H1 (cell line): ENCODE measurements around the gene PPARA. TPM values are rescaled to one million over a fixed set of nuclear protein-coding genes. Genes with fewer than 3 reads are reported as not detected.
A peak's percentile ranks its signal among the peaks of the same experiment; 100 is the strongest.

Source experiments
- CTCF ChIA-PET: fragments of 300-600 bp; sonication (Branson Sonifier 250); formaldehyde crosslinking; loops from one replicate; lab custom pipeline; 2021; ENCODE audit not compliant: partially characterized antibody; lab: Charles Lee
- POLR2A ChIA-PET: fragments of 300-600 bp; sonication (Branson Sonifier 250); formaldehyde crosslinking; loops from one replicate; lab custom pipeline; 2021; ENCODE audit warnings: inconsistent platforms; ENCODE audit not compliant: partially characterized antibody; lab: Charles Lee
- DNase-seq, 2 experiments: peaks; one replicate each; pipeline versions ENCODE4 v3.0.0 to v3.0.0-alpha.2; 2010 to 2022; ENCODE audit warnings: low spot score in 2 of 2, low read depth in 1 of 2, mixed read lengths in 1 of 2
- FAIRE-seq: peaks from 2 replicates; lab custom pipeline; 2011; peaks lifted over from hg19 to GRCh38; lab: Jason Lieb, UNC
- H2AFZ ChIP-seq: 2 replicates; pipeline ENCODE4 v1.8.1; 2012; ENCODE audit warnings: low read length, inconsistent platforms
- H2AK5ac ChIP-seq: 2 replicates; pipeline ENCODE4 v1.6.1; 2013; ENCODE audit warnings: low read depth, low read length
- H2BK120ac ChIP-seq: replicated peaks from 2 replicates; pipeline ENCODE3; 2013; ENCODE audit warnings: low read depth, low read length, inconsistent platforms
- H2BK12ac ChIP-seq: 2 replicates; pipeline ENCODE4 v1.6.1; 2013; ENCODE audit warnings: low read depth, low read length
- H2BK15ac ChIP-seq: 2 replicates; pipeline ENCODE4 v1.6.1; 2013; ENCODE audit warnings: low read length
- H2BK20ac ChIP-seq: 2 replicates; pipeline ENCODE4 v1.6.1; 2013; ENCODE audit warnings: low read length
- H2BK5ac ChIP-seq: 2 replicates; pipeline ENCODE4 v1.6.1; 2013; ENCODE audit warnings: low read depth, low read length
- H3K14ac ChIP-seq: 2 replicates; pipeline ENCODE4 v1.6.1; 2013; ENCODE audit warnings: inconsistent platforms; ENCODE audit not compliant: insufficient read length
- H3K18ac ChIP-seq: 2 replicates; pipeline ENCODE4 v1.6.1; 2013; ENCODE audit warnings: low read length; ENCODE audit errors: extremely low read depth
- H3K23ac ChIP-seq: 2 replicates; pipeline ENCODE4 v1.6.1; 2013; ENCODE audit warnings: inconsistent platforms; ENCODE audit not compliant: insufficient read length
- H3K23me2 ChIP-seq: 2 replicates; pipeline ENCODE4 v1.6.1; 2013; ENCODE audit warnings: low read depth, low read length
- H3K27ac ChIP-seq: 2 replicates; pipeline ENCODE4 v1.6.1; 2011; ENCODE audit warnings: low read depth, low read length, inconsistent platforms
- H3K27me3 ChIP-seq, 4 experiments: replicated peaks in 1 of 4; 1 replicate in 1 of 4; 2 replicates in 3 of 4; pipeline versions ENCODE4 v1.6.1 to v1.8.1; 2011 to 2013; ENCODE audit warnings: low read length in 3 of 4, mild to moderate bottlenecking in 3 of 4, inconsistent platforms in 2 of 4, mixed read lengths in 2 of 4, moderate library complexity in 1 of 4; ENCODE audit not compliant: control insufficient read depth in 3 of 4, insufficient read depth in 3 of 4; ENCODE audit errors: extremely low read depth in 1 of 4
- H3K36me3 ChIP-seq, 4 experiments: 2 replicates each; pipeline versions ENCODE4 v1.6.1 to v1.8.1; 2011 to 2013; ENCODE audit warnings: mild to moderate bottlenecking in 4 of 4, low read length in 3 of 4, moderate library complexity in 2 of 4, control low read depth in 1 of 4, inconsistent platforms in 1 of 4; ENCODE audit not compliant: insufficient read depth in 4 of 4, control insufficient read depth in 2 of 4
- H3K4ac ChIP-seq: replicated peaks from 2 replicates; pipeline ENCODE3; 2013; ENCODE audit warnings: low read length, low read depth, mixed read lengths, inconsistent platforms; ENCODE audit not compliant: insufficient read length
- H3K4me1 ChIP-seq, 4 experiments: replicated peaks in 1 of 4; 1 replicate in 1 of 4; 2 replicates in 3 of 4; pipeline versions ENCODE4 v1.6.1 to v1.8.1; 2011 to 2013; ENCODE audit warnings: low read length in 3 of 4, inconsistent platforms in 2 of 4, mixed read lengths in 1 of 4; ENCODE audit not compliant: insufficient read depth in 4 of 4, control insufficient read depth in 3 of 4
- H3K4me2 ChIP-seq, 2 experiments: 2 replicates each; pipeline versions ENCODE4 v1.6.1 to v1.8.1; 2011 to 2013; ENCODE audit warnings: low read depth in 2 of 2, low read length in 2 of 2, control low read depth in 1 of 2, inconsistent platforms in 1 of 2, mild to moderate bottlenecking in 1 of 2; ENCODE audit not compliant: insufficient read depth in 1 of 2
- H3K4me3 ChIP-seq, 4 experiments: fragments of 200-600, 300-600 bp in 1 of 4; sonication (generic), shearing (Covaris generic), sonication (Bioruptor Twin) in 1 of 4; 2 replicates each; pipeline versions ENCODE4 v1.5.1 to v1.8.1; 2011 to 2016; ENCODE audit warnings: low read length in 4 of 4, low read depth in 3 of 4, control low read depth in 2 of 4, inconsistent platforms in 2 of 4, mild to moderate bottlenecking in 2 of 4, mixed read lengths in 1 of 4, moderate library complexity in 1 of 4; ENCODE audit not compliant: insufficient read depth in 2 of 4; ENCODE audit errors: extremely low read depth in 1 of 4
- H3K56ac ChIP-seq: replicated peaks from 2 replicates; pipeline ENCODE3; 2013; ENCODE audit warnings: low read depth, mild to moderate bottlenecking, mixed read lengths, low read length, inconsistent platforms; ENCODE audit not compliant: insufficient read length
- H3K79me1 ChIP-seq: 2 replicates; pipeline ENCODE4 v1.6.1; 2013; ENCODE audit warnings: low read depth, low read length, control low read depth
- H3K79me2 ChIP-seq, 2 experiments: 2 replicates each; pipeline versions ENCODE4 v1.6.1 to v1.8.1; 2012 to 2013; ENCODE audit warnings: low read length in 2 of 2, mild to moderate bottlenecking in 2 of 2, inconsistent platforms in 1 of 2; ENCODE audit not compliant: insufficient read depth in 2 of 2, control insufficient read depth in 1 of 2
- H3K9ac ChIP-seq, 4 experiments: replicated peaks in 1 of 4; 1 replicate in 1 of 4; 2 replicates in 3 of 4; pipeline versions ENCODE4 v1.6.1 to v1.8.1; 2011 to 2013; ENCODE audit warnings: low read depth in 3 of 4, low read length in 3 of 4, control low read depth in 2 of 4, mild to moderate bottlenecking in 2 of 4, moderate library complexity in 2 of 4, inconsistent platforms in 1 of 4; ENCODE audit errors: extremely low read depth in 1 of 4
- H3K9me3 ChIP-seq, 2 experiments: 2 replicates each; pipeline versions ENCODE4 v1.6.1 to v1.8.1; 2012 to 2013; ENCODE audit warnings: mild to moderate bottlenecking in 2 of 2, moderate library complexity in 2 of 2, control low read depth in 1 of 2, inconsistent platforms in 1 of 2, low read depth in 1 of 2, low read length in 1 of 2, mixed read lengths in 1 of 2; ENCODE audit not compliant: insufficient read depth in 2 of 2
- H4K20me1 ChIP-seq, 2 experiments: replicated peaks in 1 of 2; 2 replicates each; pipeline versions ENCODE3 to v1.8.1; 2011 to 2013; ENCODE audit warnings: inconsistent platforms in 2 of 2, low read length in 2 of 2, mild to moderate bottlenecking in 1 of 2; ENCODE audit not compliant: insufficient read depth in 2 of 2, control insufficient read depth in 1 of 2
- H4K5ac ChIP-seq: 2 replicates; pipeline ENCODE4 v1.6.1; 2013; ENCODE audit warnings: low read length, low read depth, mixed read lengths, inconsistent platforms; ENCODE audit not compliant: insufficient read length
- H4K8ac ChIP-seq: 2 replicates; pipeline ENCODE4 v1.8.0; 2013; ENCODE audit warnings: mild to moderate bottlenecking, moderate library complexity, low read length, inconsistent platforms; ENCODE audit not compliant: insufficient read depth; ENCODE audit errors: extremely low read depth
- H4K91ac ChIP-seq: replicated peaks from 2 replicates; pipeline ENCODE3; 2013; ENCODE audit warnings: low read length, mixed read lengths, inconsistent platforms; ENCODE audit not compliant: insufficient read length
- ASH2L ChIP-seq: fragments of 200-600, 300-600 bp; sonication (generic); IDR thresholded peaks from one replicate; pipeline ENCODE4 v1.7.1; 2017; ENCODE audit warnings: low read length
- CBX8 ChIP-seq: fragments of 300-800, 300-1000 bp; sonication (generic); IDR thresholded peaks from 2 replicates; pipeline ENCODE4 v1.7.1; 2016; ENCODE audit warnings: low read depth, low read length, borderline replicate concordance
- CEBPB ChIP-seq: IDR thresholded peaks from 2 replicates; pipeline ENCODE4 v1.6.1; 2012; ENCODE audit warnings: low read depth, low read length
- E2F6 ChIP-seq: IDR thresholded peaks from 2 replicates; pipeline ENCODE4 v1.6.1; 2012; ENCODE audit warnings: inconsistent platforms
- JUND ChIP-seq: IDR thresholded peaks from 2 replicates; pipeline ENCODE4 v1.6.1; 2011; ENCODE audit warnings: mild to moderate bottlenecking, improper control_type of control experiment, low read length
- NRF1 ChIP-seq: IDR thresholded peaks from 2 replicates; pipeline ENCODE4 v1.6.1; 2011; ENCODE audit warnings: mild to moderate bottlenecking, low read depth, low read length, improper control_type of control experiment
- RXRA ChIP-seq: IDR thresholded peaks from 2 replicates; pipeline ENCODE4 v1.6.1; 2011; ENCODE audit warnings: low read depth, mild to moderate bottlenecking, low read length, moderate library complexity; ENCODE audit not compliant: insufficient read depth
- WGBS, 2 experiments: shearing (Covaris generic) in 1 of 2; methylation state at CpG; one replicate each; pipeline versions ENCODE4 v1.1.6 to v1.1.7; 2013 to 2015; ENCODE audit warnings: low lambda C conversion rate in 2 of 2, mixed read lengths in 2 of 2, inconsistent platforms in 1 of 2, low coverage in 1 of 2, missing lambda C conversion rate in 1 of 2; ENCODE audit not compliant: insufficient replicate concordance in 2 of 2, insufficient coverage in 1 of 2, insufficient read length in 1 of 2; ENCODE audit errors: extremely low coverage in 1 of 2, missing lambda C conversion rate in 1 of 2; 5-methylcytosine and 5-hydroxymethylcytosine counted together
- polyA plus RNA-seq, 7 experiments: library from polyadenylated mRNA; depleted of rRNA in 3 of 7; stranded (reverse) in 5 of 7; unstranded in 2 of 7; fragments of >200 nt in 5 of 7; fragments of 200-250 nt in 2 of 7; gene quantifications; 1 replicate in 5 of 7; 2 replicates in 1 of 7; 4 replicates in 1 of 7; pipeline versions ENCODE4 v1.2.1 to v1.2.3, GENCODE V29; 2011 to 2013; ENCODE audit warnings: missing spikeins in 2 of 7, mixed read lengths in 2 of 7
- total RNA-seq: library from RNA; stranded (reverse); fragmentation: NEBNext Ultra II Directional; extraction: Animal tissue kit (Norgen Biotek cat#: 25700); gene quantifications from 2 replicates; pipeline ENCODE4 v1.2.1, GENCODE V29; 2021
- TF ChIP-seq, protein P1 (sequence below), 3 experiments: IDR thresholded peaks; 1 replicate in 2 of 3; 2 replicates in 1 of 3; pipeline versions ENCODE4 v1.5.1 to v1.6.1; 2011; ENCODE audit warnings: low read length in 3 of 3, mild to moderate bottlenecking in 3 of 3, inconsistent platforms in 2 of 3, low read depth in 1 of 3, moderate library complexity in 1 of 3; ENCODE audit not compliant: insufficient read depth in 1 of 3; ENCODE audit errors: control extremely low read depth in 1 of 3

Gene PPARA
- total and polyA plus RNA-seq, 2 of the 8 experiments (the other 6 are each of a cell fraction or from before 2014, with no cell fraction given): 3.1 to 8.2 TPM

DNA sequence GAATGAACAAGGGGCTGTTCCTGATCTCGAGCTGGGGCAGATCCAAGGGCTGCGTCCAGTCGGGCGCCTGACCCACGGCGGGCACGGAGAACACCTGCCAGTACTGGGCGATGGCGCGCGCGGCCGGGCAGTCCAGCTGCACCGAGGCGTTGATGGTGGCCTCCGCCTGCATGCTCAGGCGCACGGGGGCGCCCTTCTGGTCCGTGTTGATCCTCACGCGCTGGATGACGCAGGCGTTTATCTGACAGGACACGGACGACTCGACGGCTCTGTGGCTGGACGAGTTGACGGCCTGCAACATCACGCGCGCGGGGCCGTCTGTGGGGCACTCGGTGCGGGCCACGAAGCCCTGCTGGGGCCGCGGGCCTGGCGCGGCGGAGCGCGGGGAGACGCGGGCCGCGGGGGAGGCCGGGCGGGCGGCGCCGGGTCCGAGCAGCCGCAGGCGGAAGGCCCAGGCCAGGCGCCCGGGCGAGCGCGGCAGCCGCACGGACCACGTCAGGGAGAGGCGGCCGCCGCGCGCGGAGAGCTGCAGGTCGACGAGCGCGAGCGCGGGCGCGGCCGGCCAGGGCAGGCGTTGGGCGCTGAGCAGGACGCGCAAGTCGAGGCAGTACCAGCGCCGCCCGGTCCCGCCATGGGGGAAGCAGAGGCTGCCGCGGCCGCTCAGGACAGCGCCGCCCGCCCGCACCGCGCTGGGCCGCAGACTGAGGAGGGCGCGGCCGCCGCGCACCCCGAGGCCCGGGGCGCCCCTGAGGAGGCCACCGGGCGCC, 112.3 kb downstream of the PPARA start:
- peaks cover 18 to 57% (median 35%) of the 10 kb centered on the region in 4 experiments for H3K27me3 ChIP-seq
- no peak overlapping the region for H2BK12ac ChIP-seq
- H3K4me2 ChIP-seq: peak overlapping the region; percentile 50 to 68
- H3K4me3 ChIP-seq: peak overlapping the region; percentile 18 to 52 (median 19); a peak in 6 of 8 replicates
- no peak overlapping the region for H3K14ac ChIP-seq
- no peak overlapping the region for H2BK15ac ChIP-seq
- H3K36me3 ChIP-seq: no peaks in the 10 kb centered on the region
- DNase-seq (peak; percentile 46 to 90), FAIRE-seq (no peak)
- peak overlapping the region; percentile 20; the same call in 1 of the 2 replicates for H4K8ac ChIP-seq
- CTCF ChIA-PET: interaction anchor here (0.7 to 2.0 kb wide), 13 partner anchors 12 to 131 kb away, joined by 3 to 8 read pairs (median 3); no protein-coding TSS in a partner anchor
- no peaks in the 10 kb centered on the region for H3K79me1 ChIP-seq
- no peak overlapping the region for H2AK5ac ChIP-seq
- no peaks in the 10 kb centered on the region; a peak in 1 of 7 replicates for H3K4me1 ChIP-seq
- no peak overlapping the region for H2AFZ ChIP-seq
- H4K20me1 ChIP-seq: no peaks in the 10 kb centered on the region
- H3K27ac ChIP-seq: no peak overlapping the region
- H2BK5ac ChIP-seq: no peak overlapping the region
- no peak overlapping the region for H3K4ac ChIP-seq
- no peak overlapping the region for H4K5ac ChIP-seq
- H3K23me2 ChIP-seq: no peaks in the 10 kb centered on the region; the same call in 1 of the 2 replicates
- H3K79me2 ChIP-seq: no peaks in the 10 kb centered on the region
- POLR2A ChIA-PET: interaction anchor here (0.7 to 2.9 kb wide), 5 partner anchors 10 to 72 kb away, joined by 3 to 13 read pairs (median 3); partner anchors contain the start of gene CDPF1
- no peak overlapping the region for H3K9ac ChIP-seq
- H4K91ac ChIP-seq: no peak overlapping the region
- no peak overlapping the region; the same call in 1 of the 2 replicates for H3K18ac ChIP-seq
- H3K9me3 ChIP-seq: peaks cover 5 to 12% of the 10 kb centered on the region in 2 experiments; a peak in 3 of 4 replicates
- H2BK20ac ChIP-seq: no peak overlapping the region
- WGBS, 2 experiments: 13% methylated on average over 58 of the region's 109 CpGs; no CpG with 5 or more reads in 1 of the 2 experiments
- H3K23ac ChIP-seq: no peak overlapping the region
- no peak overlapping the region for H3K56ac ChIP-seq
- no peak overlapping the region for H2BK120ac ChIP-seq
- no peak for TF ChIP-seq CEBPB
- peak; percentile 93 for TF ChIP-seq E2F6
- TF ChIP-seq, protein P1, sequence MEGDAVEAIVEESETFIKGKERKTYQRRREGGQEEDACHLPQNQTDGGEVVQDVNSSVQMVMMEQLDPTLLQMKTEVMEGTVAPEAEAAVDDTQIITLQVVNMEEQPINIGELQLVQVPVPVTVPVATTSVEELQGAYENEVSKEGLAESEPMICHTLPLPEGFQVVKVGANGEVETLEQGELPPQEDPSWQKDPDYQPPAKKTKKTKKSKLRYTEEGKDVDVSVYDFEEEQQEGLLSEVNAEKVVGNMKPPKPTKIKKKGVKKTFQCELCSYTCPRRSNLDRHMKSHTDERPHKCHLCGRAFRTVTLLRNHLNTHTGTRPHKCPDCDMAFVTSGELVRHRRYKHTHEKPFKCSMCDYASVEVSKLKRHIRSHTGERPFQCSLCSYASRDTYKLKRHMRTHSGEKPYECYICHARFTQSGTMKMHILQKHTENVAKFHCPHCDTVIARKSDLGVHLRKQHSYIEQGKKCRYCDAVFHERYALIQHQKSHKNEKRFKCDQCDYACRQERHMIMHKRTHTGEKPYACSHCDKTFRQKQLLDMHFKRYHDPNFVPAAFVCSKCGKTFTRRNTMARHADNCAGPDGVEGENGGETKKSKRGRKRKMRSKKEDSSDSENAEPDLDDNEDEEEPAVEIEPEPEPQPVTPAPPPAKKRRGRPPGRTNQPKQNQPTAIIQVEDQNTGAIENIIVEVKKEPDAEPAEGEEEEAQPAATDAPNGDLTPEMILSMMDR (IDR thresholded peaks at IDR 0.05; ENCODE audit: control extremely low read depth in 1 of 3, insufficient read depth in 1 of 3, low read depth in 1 of 3, low read length in 3 of 3): peak; percentile 66 to 86 (median 83)
- 0 out of 2 replicates have a peak, but pooled peaks have one; percentile 35 for TF ChIP-seq JUND
- TF ChIP-seq NRF1: no peak
- TF ChIP-seq CBX8: no peak
- peak; percentile 35 for TF ChIP-seq ASH2L
- no peak for TF ChIP-seq RXRA
